ENCODE results near the gene OLR1.

OLR1 gene

GRCh38 chr12:10184261-10184843, 12.4 kb upstream of the OLR1 start:
- H3K9ac ChIP-seq (ENCODE audit: insufficient read length), result no peak overlapping the region
- H3K4me3 ChIP-seq, result peak overlapping the region; percentile 45; the same call in 1 of the 2 replicates
- H3K27ac ChIP-seq, result 0 out of 2 replicates have a peak overlapping the region, but pooled peaks have one; percentile 14
- DNase-seq (ENCODE audit: low read depth, low spot score), result no peak
- TF ChIP-seq FOXP2 (optimal IDR thresholded peaks at IDR 0.05; ENCODE audit: control extremely low read depth, extremely low read length, insufficient read depth), result peak; percentile 7
- TF ChIP-seq POLR2AphosphoS5 (IDR thresholded peaks at IDR 0.05; ENCODE audit: borderline replicate concordance, low read depth, low read length), result no peak
- H3K36me3 ChIP-seq (ENCODE audit: insufficient read depth, low read length), result no peaks in the 10 kb centered on the region
- H3K9me3 ChIP-seq (ENCODE audit: low read depth, low read length), result no peaks in the 10 kb centered on the region

- no peak overlapping the region for H3K27ac ChIP-seq
- no peak overlapping the region for H3K4me3 ChIP-seq
- no peaks in the 10 kb centered on the region for H3K36me3 ChIP-seq (ENCODE audit: insufficient read depth, low read length)
- no peak overlapping the region for H3K9ac ChIP-seq (ENCODE audit: insufficient read length)
- TF ChIP-seq POLR2AphosphoS5 (IDR thresholded peaks at IDR 0.05; ENCODE audit: borderline replicate concordance, low read depth, low read length) (no peak), FOXP2 (optimal IDR thresholded peaks at IDR 0.05; ENCODE audit: control extremely low read depth, extremely low read length, insufficient read depth) (no peak), EZH2 (IDR thresholded peaks at IDR 0.05) (no peak)
- no peak for DNase-seq (ENCODE audit: low read depth, low spot score)
- no peaks in the 10 kb centered on the region for H3K9me3 ChIP-seq (ENCODE audit: low read depth, low read length)
Measured at GRCh38 chr12:10182354-10183049, 10.6 kb upstream of the OLR1 start.

- Histone ChIP-seq H3K4me3 (no peak overlapping the region), H3K9ac (ENCODE audit: insufficient read length) (no peak overlapping the region), H3K27ac (no peak overlapping the region), H3K36me3 (ENCODE audit: insufficient read depth, low read length) (no peaks in the 10 kb centered on the region), H3K9me3 (ENCODE audit: low read depth, low read length) (no peaks in the 10 kb centered on the region)
- DNase-seq (ENCODE audit: low read depth, low spot score), result no peak
- TF ChIP-seq POLR2AphosphoS5 (IDR thresholded peaks at IDR 0.05; ENCODE audit: borderline replicate concordance, low read depth, low read length), result no peak
- no peak for TF ChIP-seq FOXP2 (optimal IDR thresholded peaks at IDR 0.05; ENCODE audit: control extremely low read depth, extremely low read length, insufficient read depth)
- TF ChIP-seq EZH2 (IDR thresholded peaks at IDR 0.05), result no peak
Measured at GRCh38 chr12:10179776-10180181, 7.8 kb upstream of the OLR1 start.

GRCh38 chr12:10178821-10179220, 6.9 kb upstream of the OLR1 start, which contains the start of gene TMEM52B:
TMEM52B (plus strand) TSS chr12:10179032; CDS start chr12:10179575, 543 bp downstream.
- no peak within 1 kb of the TSS for H3K9ac ChIP-seq (ENCODE audit: insufficient read length)
- TF ChIP-seq FOXP2 (optimal IDR thresholded peaks at IDR 0.05; ENCODE audit: control extremely low read depth, extremely low read length, insufficient read depth), result no peak
- no peak for TF ChIP-seq POLR2AphosphoS5 (IDR thresholded peaks at IDR 0.05; ENCODE audit: borderline replicate concordance, low read depth, low read length)
- TF ChIP-seq EZH2 (IDR thresholded peaks at IDR 0.05), result no peak
- DNase-seq (ENCODE audit: low read depth, low spot score), result no peak
- no peaks in the 10 kb centered on the region for H3K9me3 ChIP-seq (ENCODE audit: low read depth, low read length)
- no peak within 1 kb of the TSS for H3K27ac ChIP-seq
- H3K4me3 ChIP-seq, result no peak within 1 kb of the TSS
- H3K36me3 ChIP-seq (ENCODE audit: insufficient read depth, low read length), result no peaks in the 10 kb centered on the region

- Histone ChIP-seq H3K9ac (ENCODE audit: insufficient read length) (no peak overlapping the region), H3K9me3 (ENCODE audit: low read depth, low read length) (no peaks in the 10 kb centered on the region), H3K36me3 (ENCODE audit: insufficient read depth, low read length) (no peaks in the 10 kb centered on the region), H3K4me3 (no peak overlapping the region), H3K27ac (no peak overlapping the region)
- DNase-seq (ENCODE audit: low read depth, low spot score), result no peak
- TF ChIP-seq EZH2 (IDR thresholded peaks at IDR 0.05), result no peak
Measured at GRCh38 chr12:10175846-10176636, 4.1 kb upstream of the OLR1 start.

GRCh38 chr12:10174986-10175614, 3.2 kb upstream of the OLR1 start:
- Histone ChIP-seq H3K4me3 (no peak overlapping the region), H3K9me3 (ENCODE audit: low read depth, low read length) (no peaks in the 10 kb centered on the region), H3K9ac (ENCODE audit: insufficient read length) (no peak overlapping the region), H3K27ac (no peak overlapping the region), H3K36me3 (ENCODE audit: insufficient read depth, low read length) (no peaks in the 10 kb centered on the region)
- TF ChIP-seq FOXP2 (optimal IDR thresholded peaks at IDR 0.05; ENCODE audit: control extremely low read depth, extremely low read length, insufficient read depth) (no peak), POLR2AphosphoS5 (IDR thresholded peaks at IDR 0.05; ENCODE audit: borderline replicate concordance, low read depth, low read length) (no peak), EZH2 (IDR thresholded peaks at IDR 0.05) (no peak)
- DNase-seq (ENCODE audit: low read depth, low spot score), result no peak

- H3K9ac ChIP-seq (ENCODE audit: insufficient read length), result no peak overlapping the region
- no peaks in the 10 kb centered on the region for H3K9me3 ChIP-seq (ENCODE audit: low read depth, low read length)
- no peak for DNase-seq (ENCODE audit: low read depth, low spot score)
- TF ChIP-seq EZH2 (IDR thresholded peaks at IDR 0.05), result no peak
- no peak for TF ChIP-seq POLR2AphosphoS5 (IDR thresholded peaks at IDR 0.05; ENCODE audit: borderline replicate concordance, low read depth, low read length)
- no peak for TF ChIP-seq FOXP2 (optimal IDR thresholded peaks at IDR 0.05; ENCODE audit: control extremely low read depth, extremely low read length, insufficient read depth)
- H3K4me3 ChIP-seq, result no peak overlapping the region
- no peaks in the 10 kb centered on the region for H3K36me3 ChIP-seq (ENCODE audit: insufficient read depth, low read length)
- H3K27ac ChIP-seq, result no peak overlapping the region
Measured at GRCh38 chr12:10170216-10170615, 1.7 kb downstream of the OLR1 start.

- H3K4me3 ChIP-seq, result no peak overlapping the region
- no peaks in the 10 kb centered on the region for H3K9me3 ChIP-seq (ENCODE audit: low read depth, low read length)
- H3K9ac ChIP-seq (ENCODE audit: insufficient read length), result no peak overlapping the region
- TF ChIP-seq FOXP2 (optimal IDR thresholded peaks at IDR 0.05; ENCODE audit: control extremely low read depth, extremely low read length, insufficient read depth), result no peak
- no peak for TF ChIP-seq POLR2AphosphoS5 (IDR thresholded peaks at IDR 0.05; ENCODE audit: borderline replicate concordance, low read depth, low read length)
- no peak for TF ChIP-seq EZH2 (IDR thresholded peaks at IDR 0.05)
- H3K36me3 ChIP-seq (ENCODE audit: insufficient read depth, low read length), result no peaks in the 10 kb centered on the region
- peak overlapping the region; percentile 37; the same call in 1 of the 2 replicates for H3K27ac ChIP-seq
- no peak for DNase-seq (ENCODE audit: low read depth, low spot score)
Measured at GRCh38 chr12:10169104-10169503, 2.8 kb downstream of the OLR1 start.
